K562 (cell line): Measurements from ENCODE around the gene SACM1L. TPM values are rescaled to one million over a fixed set of nuclear protein-coding genes. Genes with fewer than 3 reads are reported as not detected.

ENCODE experiments used
- ATAC-seq: fragments of 200-7000 bp; cut with Tn5 transposase; 3 replicates; pipeline ENCODE4 v1.9.1; 2020; ENCODE audit warnings: moderate library complexity
- BruUV-seq: library from RNA; stranded (reverse); fragments of 400-500 nt; replicated peaks from 2 replicates; lab custom pipeline; 2021; lab: Mats Ljungman, UMichigan
- CTCF ChIA-PET: fragments of 300-600 bp; formaldehyde crosslinking; extraction: SDS; loops from one replicate; lab custom pipeline; 2021; ENCODE audit warnings: low intra/inter-chr PET ratio; lab: Yijun Ruan, JAX
- POLR2A ChIA-PET: fragments of 300-600, 350-650 bp; sonication (Branson Sonifier 250); formaldehyde crosslinking; extraction: SDS; loops from one replicate; lab custom pipeline; 2021; ENCODE audit warnings: antibody characterized with exemption, inconsistent platforms; lab: Yijun Ruan, JAX
- DNase-seq, 4 experiments: peaks; one replicate each; pipeline versions ENCODE4 v3.0.0 to v3.0.0-alpha.2; 2011 to 2018; ENCODE audit warnings: low spot score in 3 of 4, mixed read lengths in 3 of 4; ENCODE audit errors: extremely low read depth in 1 of 4
- FAIRE-seq: peaks from 2 replicates; lab custom pipeline; 2011; peaks lifted over from hg19 to GRCh38; lab: Jason Lieb, UNC
- H2AFZ ChIP-seq: 2 replicates; pipeline ENCODE4 v1.6.0; 2011; ENCODE audit warnings: low read depth, low read length, control low read depth, inconsistent platforms
- H3K27ac ChIP-seq: fragments of 200-600 bp; 3 replicates; pipeline ENCODE4 v1.8.0; 2011; ENCODE audit warnings: low read depth, mild to moderate bottlenecking, control low read depth, inconsistent platforms, low read length, moderate library complexity, mixed read lengths; ENCODE audit errors: extremely low read depth
- H3K27me3 ChIP-seq, 2 experiments: fragments of 300-600 bp in 1 of 2; 2 replicates in 1 of 2; 3 replicates in 1 of 2; pipeline versions ENCODE4 v1.6.0 to v1.8.0; 2011; ENCODE audit warnings: inconsistent platforms in 2 of 2, low read length in 2 of 2, mild to moderate bottlenecking in 1 of 2, mixed read lengths in 1 of 2, moderate library complexity in 1 of 2; ENCODE audit not compliant: control insufficient read depth in 2 of 2, insufficient read depth in 2 of 2
- H3K36me3 ChIP-seq: fragments of 300-600 bp; 3 replicates; pipeline ENCODE4 v1.8.0; 2011; ENCODE audit warnings: mild to moderate bottlenecking, low read length, inconsistent platforms; ENCODE audit not compliant: control insufficient read depth, insufficient read depth
- H3K4me1 ChIP-seq, 2 experiments: fragments of 200-600 bp in 1 of 2; replicated peaks in 1 of 2; 2 replicates in 1 of 2; 3 replicates in 1 of 2; pipeline versions ENCODE4 v1.5.1 to v1.8.0; 2011; ENCODE audit warnings: inconsistent platforms in 2 of 2, low read length in 2 of 2, mild to moderate bottlenecking in 1 of 2, mixed read lengths in 1 of 2, moderate library complexity in 1 of 2; ENCODE audit not compliant: control insufficient read depth in 2 of 2, insufficient read depth in 2 of 2
- H3K4me2 ChIP-seq: 2 replicates; pipeline ENCODE4 v1.6.1; 2011; ENCODE audit warnings: low read length, control low read depth, inconsistent platforms, mixed read lengths; ENCODE audit not compliant: insufficient read depth
- H3K4me3 ChIP-seq: fragments of 200-600 bp; sonication (generic), shearing (Covaris generic); 2 replicates; pipeline ENCODE4 v1.5.1; 2016; ENCODE audit warnings: control low read depth, inconsistent platforms
- H3K79me2 ChIP-seq: fragments of 200-600 bp; 3 replicates; pipeline ENCODE4 v1.8.0; 2011; ENCODE audit warnings: low read length, inconsistent platforms; ENCODE audit not compliant: control insufficient read depth, insufficient read depth
- H3K9ac ChIP-seq, 2 experiments: 2 replicates each; pipeline versions ENCODE4 v1.6.0 to v1.6.1; 2011; ENCODE audit warnings: low read depth in 2 of 2, low read length in 2 of 2, control low read depth in 1 of 2, inconsistent platforms in 1 of 2, mild to moderate bottlenecking in 1 of 2, mixed read lengths in 1 of 2; ENCODE audit not compliant: insufficient read depth in 1 of 2
- H3K9me1 ChIP-seq: one replicate; pipeline ENCODE4 v1.6.0; 2011; ENCODE audit warnings: inconsistent platforms, mild to moderate bottlenecking, low read length, moderate library complexity; ENCODE audit not compliant: control insufficient read depth, insufficient read depth
- H3K9me3 ChIP-seq: replicated peaks from 2 replicates; pipeline ENCODE4 v1.5.1; 2011; ENCODE audit warnings: low read depth, low read length, inconsistent platforms; ENCODE audit not compliant: control insufficient read depth, insufficient read depth
- H4K20me1 ChIP-seq: replicated peaks from 2 replicates; pipeline ENCODE4 v1.6.1; 2011; ENCODE audit warnings: low read length, inconsistent platforms, mixed read lengths; ENCODE audit not compliant: control insufficient read depth, insufficient read depth
- CREB3 ChIP-seq: fragments of 450-650 bp; conservative IDR thresholded peaks from 2 replicates; pipeline ENCODE4 v1.6.1; 2016; ENCODE audit warnings: missing genetic modification characterization, low read depth, mild to moderate bottlenecking, missing compliant biosample characterization, moderate library complexity
- CREM ChIP-seq: IDR thresholded peaks from 2 replicates; pipeline ENCODE4 v1.6.1; 2014; ENCODE audit warnings: antibody characterized with exemption, low read depth
- FOSL1 ChIP-seq: fragments of 200-800 bp; sonication (Bioruptor generic); conservative IDR thresholded peaks from 2 replicates; pipeline ENCODE4 v1.6.1; 2016; ENCODE audit warnings: missing genetic modification characterization, missing compliant biosample characterization
- HMG20A ChIP-seq: fragments of 450-650 bp; formaldehyde crosslinking; conservative IDR thresholded peaks from 2 replicates; pipeline ENCODE4 v1.4.0; 2020; ENCODE audit warnings: mild to moderate bottlenecking, mixed read lengths
- KAT7 ChIP-seq: sonication (generic); formaldehyde crosslinking; IDR thresholded peaks from 2 replicates; pipeline ENCODE4 v1.8.0; 2022; ENCODE audit warnings: missing genetic modification reagents, mild to moderate bottlenecking, borderline replicate concordance
- MAZ ChIP-seq, 2 experiments: fragments of 450-650 bp in 1 of 2; sonication (generic) in 1 of 2; formaldehyde crosslinking; IDR thresholded peaks in 1 of 2; conservative IDR thresholded peaks in 1 of 2; 2 replicates each; pipeline versions ENCODE4 v1.4.0 to v1.5.0; 2020; ENCODE audit warnings: mild to moderate bottlenecking in 1 of 2, missing genetic modification reagents in 1 of 2
- MEIS2 ChIP-seq: fragments of 450-650 bp; IDR thresholded peaks from 2 replicates; pipeline ENCODE4 v1.6.1; 2014; ENCODE audit warnings: mild to moderate bottlenecking; ENCODE audit not compliant: partially characterized antibody
- PHB ChIP-seq: fragments of 250-450 bp; sonication (Bioruptor Pico); IDR thresholded peaks from 2 replicates; pipeline ENCODE4 v1.5.0; 2021
- RB1 ChIP-seq: fragments of 450-650 bp; IDR thresholded peaks from 2 replicates; pipeline ENCODE4 v1.6.1; 2017; ENCODE audit warnings: low read depth, mild to moderate bottlenecking
- SMARCB1 ChIP-seq: IDR thresholded peaks from 2 replicates; pipeline ENCODE4 v1.6.1; 2011; ENCODE audit warnings: improper control_type of control experiment, low read depth; ENCODE audit not compliant: insufficient read length
- WHSC1 ChIP-seq: IDR thresholded peaks from one replicate; pipeline ENCODE4 v1.6.1; 2012; ENCODE audit warnings: low read length, control low read depth, inconsistent platforms
- ZNF263 ChIP-seq: sonication (generic); formaldehyde crosslinking; IDR thresholded peaks from 2 replicates; pipeline ENCODE4 v1.8.0; 2022; ENCODE audit warnings: mild to moderate bottlenecking, missing genetic modification reagents, borderline replicate concordance
- WGBS: fragments of 100-300 bp; shearing (Covaris generic); methylation state at CpG from one replicate; pipeline ENCODE4 v1.1.6; 2016; ENCODE audit warnings: low coverage, mixed read lengths; ENCODE audit not compliant: insufficient coverage; ENCODE audit errors: missing lambda C conversion rate; 5-methylcytosine and 5-hydroxymethylcytosine counted together
- in situ Hi-C: fragments of 300-500 bp; cut with MboI; formaldehyde crosslinking; loops from 4 replicates; pipeline ENCODE4 v1.15.0; 2018; ENCODE audit warnings: inconsistent platforms, mixed read lengths
- intact Hi-C: fragments of 100-400 bp; cut with micrococcal nuclease; formaldehyde crosslinking; loops from 2 replicates; pipeline ENCODE4 v1.14.2; 2022
- polyA plus RNA-seq, 8 experiments: library from polyadenylated mRNA; depleted of rRNA in 4 of 8; stranded (reverse) in 5 of 8; unstranded in 3 of 8; fragments of >200 nt; fragmentation: Nextera tagmentation in 2 of 8; fragmentation: Illumina TruSeq in 1 of 8; extraction: Ambion mirVana in 2 of 8; extraction: Trizol in 1 of 8; gene quantifications; 2 replicates each; pipeline versions ENCODE4 v1.2.1 to v1.2.3, GENCODE V29; 2011 to 2014; ENCODE audit warnings: inconsistent platforms in 1 of 8, missing spikeins in 1 of 8
- total RNA-seq, 7 experiments: library from RNA; depleted of rRNA in 6 of 7; stranded (reverse); fragments of >200 nt in 6 of 7; fragmentation: Illumina TruSeq in 2 of 7; extraction: Trizol in 2 of 7; gene quantifications; 2 replicates each; pipeline versions ENCODE4 v1.2.1 to v1.2.3, GENCODE V29; 2011 to 2021; ENCODE audit warnings: low replicate concordance in 1 of 7

SACM1L gene
- total and polyA plus RNA-seq, 9 of the 15 experiments (the other 6 are each of a cell fraction or from before 2014, with no cell fraction given): 25.7 to 67.2 (median 40.3) TPM

GRCh38 chr3:45754461-45754860 is 65.3 kb downstream of the SACM1L start:
- Histone ChIP-seq H4K20me1 (no peaks in the 10 kb centered on the region), H3K9ac (no peak overlapping the region), H3K4me2 (no peak overlapping the region), H3K4me1 (peaks cover 0 to 3% of the 10 kb centered on the region in 2 experiments; a peak in 2 of 5 replicates), H3K9me3 (no peaks in the 10 kb centered on the region), H2AFZ (no peak overlapping the region), H3K27ac (no peak overlapping the region), H3K36me3 (no peaks in the 10 kb centered on the region), H3K79me2 (no peaks in the 10 kb centered on the region), H3K4me3 (no peak overlapping the region), H3K9me1 (no peaks in the 10 kb centered on the region), H3K27me3 (peaks cover 31 to 53% of the 10 kb centered on the region in 2 experiments)
- 37% methylated on average over 7 of the region's 7 CpGs for WGBS
- no TSS peak for BruUV-seq
- intact Hi-C loops (no loop called here), in situ Hi-C loops (loop anchor here (5.0 to 10.0 kb wide), 2 partner anchors 178 to 320 kb away; no protein-coding TSS in a partner anchor)
- ChIA-PET CTCF (no interaction called here), POLR2A (no interaction called here)
- TF ChIP-seq MAZ (CRISPR knock-in tag; conservative IDR thresholded peaks at IDR 0.05 in 1 of 2, IDR thresholded peaks at IDR 0.05 in 1 of 2): no peak
- no peak for TF ChIP-seq CREB3 (tag)
- TF ChIP-seq HMG20A (CRISPR knock-in tag): no peak
- TF ChIP-seq CREM: no peak
- no peak for TF ChIP-seq WHSC1
- no peak for TF ChIP-seq MEIS2
- no peak for TF ChIP-seq KAT7 (CRISPR knock-in tag)
- TF ChIP-seq SMARCB1: no peak
- TF ChIP-seq FOSL1 (tag): no peak
- TF ChIP-seq ZNF263 (CRISPR knock-in tag): no peak
- TF ChIP-seq RB1: no peak
- no peak for TF ChIP-seq PHB (CRISPR knock-in tag)
- DNase-seq (no peak), FAIRE-seq (no peak), ATAC-seq (no peak)
